Bronchial epithelial cell (primary cell): Measurements from ENCODE around the gene IRF5. TPM values are rescaled to one million over a fixed set of nuclear protein-coding genes. Genes with fewer than 3 reads are reported as not detected.
"Not testable (repeated sequence)": the region's sequence is repeated elsewhere in the genome, so short reads cannot be mapped to it uniquely, and the experiment has no call there.

Experiments
- DNase-seq: peaks from one replicate; pipeline ENCODE4 v3.0.0-alpha.2; 2010; ENCODE audit warnings: low read depth
- FAIRE-seq: peaks from 2 replicates; lab custom pipeline; 2011; peaks lifted over from hg19 to GRCh38; lab: Jason Lieb, UNC
- H3K27me3 ChIP-seq: 2 replicates; pipeline ENCODE4 v1.5.1; 2011; ENCODE audit warnings: low read length; ENCODE audit not compliant: control insufficient read depth, insufficient read depth
- H3K36me3 ChIP-seq: 2 replicates; pipeline ENCODE4 v1.5.1; 2011; ENCODE audit warnings: low read length; ENCODE audit not compliant: control insufficient read depth, insufficient read depth
- H3K4me3 ChIP-seq: 2 replicates; pipeline ENCODE4 v1.5.1; 2011; ENCODE audit warnings: mild to moderate bottlenecking, low read depth, low read length, control low read depth
- total RNA-seq: library from RNA; depleted of rRNA; stranded (reverse); fragments of >200 nt; gene quantifications from 2 replicates; pipeline ENCODE4 v1.2.1, GENCODE V29; 2014
- TF ChIP-seq, protein P1 (sequence below): IDR thresholded peaks from 2 replicates; pipeline ENCODE4 v1.5.1; 2011; ENCODE audit warnings: mild to moderate bottlenecking, moderate library complexity, low read length, control low read depth, inconsistent platforms; ENCODE audit not compliant: insufficient read depth, severe bottlenecking

Gene IRF5
- total RNA-seq, 1 donor from 2014 or later = 6.8 TPM

DNA sequence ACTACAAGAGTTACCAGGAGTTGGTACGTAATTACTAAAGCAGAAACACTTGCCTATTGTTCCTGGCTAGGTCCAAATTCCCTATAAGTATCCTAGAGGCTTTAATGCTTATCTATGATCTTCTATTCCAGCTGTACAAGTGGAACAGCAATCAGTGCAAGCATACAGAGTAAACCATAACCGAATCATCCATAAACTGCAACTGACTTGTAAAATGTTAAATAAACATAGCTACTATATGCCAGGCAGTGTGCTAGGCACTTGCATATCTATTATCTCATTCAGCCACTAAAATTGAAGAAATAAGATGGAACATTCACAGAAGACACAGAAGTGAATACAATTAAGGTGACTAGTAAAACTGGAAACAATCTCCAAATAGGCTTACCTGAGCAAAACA, 55.7 kb downstream of the IRF5 start:
- no peak for FAIRE-seq

DNA sequence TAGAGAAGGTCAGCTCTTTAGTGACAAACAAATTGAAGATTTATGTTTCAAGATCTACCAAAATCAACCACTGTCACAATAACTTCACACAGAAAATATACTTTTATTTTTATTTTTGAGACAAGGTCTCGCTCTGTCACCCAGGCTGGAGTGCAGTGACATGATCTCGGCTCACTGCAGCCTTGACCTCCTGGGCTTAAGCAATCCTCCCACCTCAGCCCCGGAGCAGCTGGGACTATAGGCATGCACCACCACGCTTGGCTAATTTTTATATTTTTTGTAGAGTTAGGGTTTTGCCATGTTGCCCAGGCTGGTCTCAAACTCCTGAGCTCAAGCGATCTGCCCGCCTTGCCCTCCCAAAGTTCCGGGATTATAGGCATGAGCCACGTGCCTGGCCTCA, 56.8 kb downstream of the IRF5 start:
- DNase-seq, H3K4me3 ChIP-seq, FAIRE-seq, H3K27me3 ChIP-seq, H3K36me3 ChIP-seq: not testable (repeated sequence)

More for the DNA sequence above, 55.7 kb downstream of the IRF5 start:
- DNase-seq = no peak
- no peaks in the 10 kb centered on the region for H3K27me3 ChIP-seq
- peaks cover 8% of the 10 kb centered on the region for H3K36me3 ChIP-seq
- H3K4me3 ChIP-seq = no peak overlapping the region
- TF ChIP-seq, protein P1, sequence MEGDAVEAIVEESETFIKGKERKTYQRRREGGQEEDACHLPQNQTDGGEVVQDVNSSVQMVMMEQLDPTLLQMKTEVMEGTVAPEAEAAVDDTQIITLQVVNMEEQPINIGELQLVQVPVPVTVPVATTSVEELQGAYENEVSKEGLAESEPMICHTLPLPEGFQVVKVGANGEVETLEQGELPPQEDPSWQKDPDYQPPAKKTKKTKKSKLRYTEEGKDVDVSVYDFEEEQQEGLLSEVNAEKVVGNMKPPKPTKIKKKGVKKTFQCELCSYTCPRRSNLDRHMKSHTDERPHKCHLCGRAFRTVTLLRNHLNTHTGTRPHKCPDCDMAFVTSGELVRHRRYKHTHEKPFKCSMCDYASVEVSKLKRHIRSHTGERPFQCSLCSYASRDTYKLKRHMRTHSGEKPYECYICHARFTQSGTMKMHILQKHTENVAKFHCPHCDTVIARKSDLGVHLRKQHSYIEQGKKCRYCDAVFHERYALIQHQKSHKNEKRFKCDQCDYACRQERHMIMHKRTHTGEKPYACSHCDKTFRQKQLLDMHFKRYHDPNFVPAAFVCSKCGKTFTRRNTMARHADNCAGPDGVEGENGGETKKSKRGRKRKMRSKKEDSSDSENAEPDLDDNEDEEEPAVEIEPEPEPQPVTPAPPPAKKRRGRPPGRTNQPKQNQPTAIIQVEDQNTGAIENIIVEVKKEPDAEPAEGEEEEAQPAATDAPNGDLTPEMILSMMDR = no peak

- no peaks in the 10 kb centered on the region for H3K27me3 ChIP-seq
- peaks cover 5% of the 10 kb centered on the region for H3K36me3 ChIP-seq
- TF ChIP-seq, protein P1 = no peak
- FAIRE-seq (no peak), DNase-seq (no peak)
- H3K4me3 ChIP-seq = no peak overlapping the region
Observed at GRCh38 chr7:128997181-128997580, 59.5 kb downstream of the IRF5 start.

Other genes starting within 250 kb of the IRF5 start
- 248 and 280 TPM in 2 replicates for gene CALU, start 198.6 kb upstream of the IRF5 start, total RNA-seq
- not detected in 2 replicates for gene OPN1SW, start 162.1 kb upstream of the IRF5 start, total RNA-seq
- 0.26 and 0.64 TPM in 2 replicates for gene CCDC136, start 146.0 kb upstream of the IRF5 start, total RNA-seq
- 0.64 and 1.8 TPM in 2 replicates for gene FLNC, start 107.5 kb upstream of the IRF5 start, total RNA-seq
- 108 and 132 TPM in 2 replicates for gene ATP6V1F, start 75.1 kb upstream of the IRF5 start, total RNA-seq
- gene KCP, start 27.2 kb upstream of the IRF5 start, total RNA-seq = 0.53 and 1.3 TPM in 2 replicates
- gene TNPO3, start 117.2 kb downstream of the IRF5 start, total RNA-seq = 62.9 and 75.1 TPM in 2 replicates
- gene TSPAN33, start 206.8 kb downstream of the IRF5 start, total RNA-seq = 1.3 and 1.7 TPM in 2 replicates